ENCODE data around the gene COBL.

COBL gene

GRCh38 chr7:51256209-51256781 lies 60.3 kb downstream of the COBL start:
- in situ Hi-C loops (cut with MboI; ENCODE audit: low sequenced_read_pairs) = no loop called here

GRCh38 chr7:51255536-51256208 lies 60.9 kb downstream of the COBL start:
- in situ Hi-C loops (cut with MboI; ENCODE audit: low sequenced_read_pairs) = no loop called here

- in situ Hi-C loops (cut with MboI; ENCODE audit: low sequenced_read_pairs) = no loop called here
Observed at GRCh38 chr7:51255036-51255435, 61.6 kb downstream of the COBL start.

- in situ Hi-C loops (cut with MboI; ENCODE audit: low sequenced_read_pairs) = no loop called here
Observed at GRCh38 chr7:51253157-51253556, 63.5 kb downstream of the COBL start.

- in situ Hi-C loops (cut with MboI; ENCODE audit: low sequenced_read_pairs) = no loop called here
Observed at GRCh38 chr7:51251290-51251689, 65.3 kb downstream of the COBL start.

GRCh38 chr7:51250512-51250911 lies 66.1 kb downstream of the COBL start:
- in situ Hi-C loops (cut with MboI; ENCODE audit: low sequenced_read_pairs) = no loop called here

- in situ Hi-C loops (cut with MboI; ENCODE audit: low sequenced_read_pairs) = no loop called here
Observed at GRCh38 chr7:51249991-51250390, 66.6 kb downstream of the COBL start.

GRCh38 chr7:51249187-51249945 lies 67.2 kb downstream of the COBL start:
- in situ Hi-C loops (cut with MboI; ENCODE audit: low sequenced_read_pairs) = no loop called here

GRCh38 chr7:51246258-51247245 lies 70.1 kb downstream of the COBL start:
- in situ Hi-C loops (cut with MboI; ENCODE audit: low sequenced_read_pairs) = no loop called here

- in situ Hi-C loops (cut with MboI; ENCODE audit: low sequenced_read_pairs) = no loop called here
Observed at GRCh38 chr7:51244885-51245284, 71.7 kb downstream of the COBL start.

- in situ Hi-C loops (cut with MboI; ENCODE audit: low sequenced_read_pairs) = no loop called here
Observed at GRCh38 chr7:51244053-51244452, 72.6 kb downstream of the COBL start.

- in situ Hi-C loops (cut with MboI; ENCODE audit: low sequenced_read_pairs) = no loop called here
Observed at GRCh38 chr7:51243631-51244030, 73.0 kb downstream of the COBL start.

GRCh38 chr7:51242881-51243518 lies 73.6 kb downstream of the COBL start:
- in situ Hi-C loops (cut with MboI; ENCODE audit: low sequenced_read_pairs) = no loop called here

GRCh38 chr7:51242007-51242691 lies 74.5 kb downstream of the COBL start:
- in situ Hi-C loops (cut with MboI; ENCODE audit: low sequenced_read_pairs) = no loop called here

- in situ Hi-C loops (cut with MboI; ENCODE audit: low sequenced_read_pairs) = no loop called here
Observed at GRCh38 chr7:51240868-51241267, 75.7 kb downstream of the COBL start.

- in situ Hi-C loops (cut with MboI; ENCODE audit: low sequenced_read_pairs) = no loop called here
Observed at GRCh38 chr7:51239691-51240090, 76.9 kb downstream of the COBL start.

GRCh38 chr7:51238981-51239495 lies 77.6 kb downstream of the COBL start:
- in situ Hi-C loops (cut with MboI; ENCODE audit: low sequenced_read_pairs) = no loop called here

GRCh38 chr7:51237446-51238133 lies 79.0 kb downstream of the COBL start:
- in situ Hi-C loops (cut with MboI; ENCODE audit: low sequenced_read_pairs) = no loop called here

- in situ Hi-C loops (cut with MboI; ENCODE audit: low sequenced_read_pairs) = no loop called here
Observed at GRCh38 chr7:51236470-51237132, 80.0 kb downstream of the COBL start.

Data from HL-60/S4 treated with retinoic acid at 250 ng/mL for 4 days and 3 days (cell line).